Measurements from ENCODE around the gene HDAC7. TPM values are rescaled to one million over a fixed set of nuclear protein-coding genes. Genes with fewer than 3 reads are reported as not detected.

The HDAC7 gene
- total and polyA plus RNA-seq, 7 donors = 11.0 to 27.8 (median 22.2) TPM

DNA sequence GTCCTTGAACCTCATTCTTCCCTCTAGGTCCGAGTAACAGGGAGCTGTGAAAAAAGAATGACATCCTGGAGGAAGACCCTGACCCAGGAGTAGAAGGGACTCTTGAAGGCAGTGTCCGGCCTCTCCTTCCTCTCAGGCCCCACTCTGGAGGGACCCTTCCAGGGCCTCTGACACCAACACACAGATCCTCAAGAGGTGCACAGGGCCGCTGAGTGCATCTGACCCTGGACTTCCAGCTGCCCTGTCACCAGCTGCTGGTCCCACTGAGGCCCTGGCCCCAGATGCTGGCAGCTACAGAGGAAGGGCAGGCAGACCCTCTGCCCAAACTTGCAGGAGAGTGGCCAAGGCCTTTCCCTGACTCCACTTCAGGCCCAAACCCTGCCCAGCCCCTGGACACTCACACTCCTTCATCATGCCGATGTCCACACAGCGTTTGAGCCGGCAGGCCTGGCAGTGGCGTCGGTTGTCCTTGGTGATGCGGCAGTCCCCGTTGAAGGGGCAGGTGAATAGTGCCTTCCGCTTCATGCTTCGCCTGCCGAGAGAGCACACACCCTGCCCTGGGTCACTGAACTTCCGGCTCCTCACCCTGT, 45.0 kb upstream of the HDAC7 start:
- Histone ChIP-seq H3K4me1 (peaks cover 5% of the 10 kb centered on the region), H3K36me3 (ENCODE audit: insufficient read depth in 1 of 2, low read depth in 1 of 2) (no peaks in the 10 kb centered on the region), H3K27me3 (ENCODE audit: insufficient read depth in 3 of 3, low read length in 2 of 3) (no peaks in the 10 kb centered on the region), H3K4me3 (no peak overlapping the region), H3K9me3 (no peaks in the 10 kb centered on the region), H3K27ac (no peak overlapping the region)
- intact Hi-C loops (cut with DNase I) = loop anchor here in 1 of 2 donors (5.0 kb wide), 1 partner anchor 88 kb away; no protein-coding TSS in a partner anchor
- WGBS, 3 donors = 95 to 98% (median 96%) methylated on average over 14 of the region's 14 CpGs
- TF ChIP-seq, protein P1, sequence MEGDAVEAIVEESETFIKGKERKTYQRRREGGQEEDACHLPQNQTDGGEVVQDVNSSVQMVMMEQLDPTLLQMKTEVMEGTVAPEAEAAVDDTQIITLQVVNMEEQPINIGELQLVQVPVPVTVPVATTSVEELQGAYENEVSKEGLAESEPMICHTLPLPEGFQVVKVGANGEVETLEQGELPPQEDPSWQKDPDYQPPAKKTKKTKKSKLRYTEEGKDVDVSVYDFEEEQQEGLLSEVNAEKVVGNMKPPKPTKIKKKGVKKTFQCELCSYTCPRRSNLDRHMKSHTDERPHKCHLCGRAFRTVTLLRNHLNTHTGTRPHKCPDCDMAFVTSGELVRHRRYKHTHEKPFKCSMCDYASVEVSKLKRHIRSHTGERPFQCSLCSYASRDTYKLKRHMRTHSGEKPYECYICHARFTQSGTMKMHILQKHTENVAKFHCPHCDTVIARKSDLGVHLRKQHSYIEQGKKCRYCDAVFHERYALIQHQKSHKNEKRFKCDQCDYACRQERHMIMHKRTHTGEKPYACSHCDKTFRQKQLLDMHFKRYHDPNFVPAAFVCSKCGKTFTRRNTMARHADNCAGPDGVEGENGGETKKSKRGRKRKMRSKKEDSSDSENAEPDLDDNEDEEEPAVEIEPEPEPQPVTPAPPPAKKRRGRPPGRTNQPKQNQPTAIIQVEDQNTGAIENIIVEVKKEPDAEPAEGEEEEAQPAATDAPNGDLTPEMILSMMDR (IDR thresholded peaks at IDR 0.05) = no peak
- ATAC-seq = no peak
- no peak for DNase-seq

DNA sequence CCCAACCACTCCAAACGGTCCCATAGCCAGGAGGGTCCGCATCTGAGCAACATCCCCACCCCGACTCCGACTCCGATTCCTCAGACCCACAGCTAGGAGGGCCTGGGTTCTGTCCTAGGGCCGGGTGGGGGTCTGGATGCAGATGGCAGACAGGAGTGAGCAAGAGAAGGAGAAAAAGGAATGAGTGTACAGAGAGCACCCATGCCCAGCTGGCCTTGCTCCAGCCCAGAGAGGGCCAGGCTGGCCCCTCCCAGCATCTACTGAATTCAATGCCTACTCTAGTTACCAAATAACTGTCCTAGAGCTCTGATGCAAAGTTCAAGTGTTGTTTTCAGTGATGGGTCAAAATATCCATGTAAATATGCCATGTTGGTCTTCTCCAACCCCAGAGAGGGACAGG, 44.3 kb upstream of the HDAC7 start:
- no peaks in the 10 kb centered on the region for H3K36me3 ChIP-seq (ENCODE audit: insufficient read depth in 1 of 2, low read depth in 1 of 2)
- H3K27ac ChIP-seq = no peak overlapping the region
- intact Hi-C loops (cut with DNase I) = no loop called here
- H3K9me3 ChIP-seq = no peaks in the 10 kb centered on the region
- H3K4me1 ChIP-seq = no peaks in the 10 kb centered on the region
- H3K4me3 ChIP-seq = no peak overlapping the region
- no peak for DNase-seq
- WGBS, 3 donors = 86 to 90% (median 86%) methylated on average over 6 of the region's 6 CpGs
- TF ChIP-seq, protein P1 (IDR thresholded peaks at IDR 0.05) = no peak
- no peaks in the 10 kb centered on the region for H3K27me3 ChIP-seq (ENCODE audit: insufficient read depth in 3 of 3, low read length in 2 of 3)
- ATAC-seq = no peak

DNA sequence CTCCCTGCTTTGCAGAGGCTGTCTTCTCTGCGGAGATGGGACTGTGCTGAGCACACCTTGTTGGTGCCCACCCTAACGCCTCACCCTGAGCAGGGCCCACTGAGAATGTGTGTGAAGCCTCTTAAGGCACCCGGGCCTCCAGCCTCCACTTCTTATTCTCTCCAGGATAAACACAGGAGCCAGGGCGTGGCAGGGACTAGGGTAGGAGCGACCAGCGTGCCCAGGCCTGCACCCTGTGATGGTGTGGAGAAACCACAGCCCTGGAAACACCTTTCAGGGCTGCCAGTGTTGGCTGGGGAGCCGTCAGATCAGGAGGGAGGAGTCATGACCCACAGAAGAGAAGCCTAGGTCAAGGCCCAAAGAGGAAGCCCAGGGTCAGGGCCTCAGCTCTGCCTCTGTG, 43.8 kb upstream of the HDAC7 start:
- Histone ChIP-seq H3K27me3 (ENCODE audit: insufficient read depth in 3 of 3, low read length in 2 of 3) (no peaks in the 10 kb centered on the region), H3K27ac (no peak overlapping the region), H3K36me3 (ENCODE audit: insufficient read depth in 1 of 2, low read depth in 1 of 2) (no peaks in the 10 kb centered on the region), H3K4me1 (no peaks in the 10 kb centered on the region), H3K9me3 (no peaks in the 10 kb centered on the region), H3K4me3 (no peak overlapping the region)
- WGBS, 3 donors = 86 to 94% (median 93%) methylated on average over 6 to 7 of the region's 7 CpGs
- intact Hi-C loops (cut with DNase I) = no loop called here
- no peak for DNase-seq
- ATAC-seq = no peak
- TF ChIP-seq, protein P1 (IDR thresholded peaks at IDR 0.05) = no peak

DNA sequence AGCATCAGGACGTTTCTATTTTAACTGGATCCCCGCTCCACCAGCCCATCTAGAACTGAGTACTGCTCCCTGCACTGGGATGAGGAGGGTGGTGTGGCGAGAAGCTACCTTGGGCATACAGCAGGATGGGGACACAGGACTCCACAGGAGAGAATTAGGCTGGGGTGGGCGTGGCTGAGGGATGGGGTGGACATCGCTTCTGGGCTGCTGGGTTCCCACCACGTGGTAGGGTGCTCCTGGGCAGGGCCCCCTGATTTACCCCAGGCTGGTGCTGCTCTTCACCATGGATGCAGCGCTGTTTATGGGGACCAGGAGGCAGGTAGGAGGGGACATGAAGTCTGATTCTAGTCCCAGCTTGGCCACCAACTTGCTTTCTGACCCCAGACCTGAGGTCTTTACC, 43.2 kb upstream of the HDAC7 start:
- DNase-seq (no peak), ATAC-seq (no peak)
- H3K4me3 ChIP-seq = no peak overlapping the region
- no peak overlapping the region for H3K27ac ChIP-seq
- no peaks in the 10 kb centered on the region for H3K4me1 ChIP-seq
- no peaks in the 10 kb centered on the region for H3K9me3 ChIP-seq
- intact Hi-C loops (cut with DNase I) = no loop called here
- TF ChIP-seq, protein P1 (IDR thresholded peaks at IDR 0.05) = no peak
- H3K36me3 ChIP-seq (ENCODE audit: insufficient read depth in 1 of 2, low read depth in 1 of 2) = no peaks in the 10 kb centered on the region
- WGBS, 3 donors = 92 to 95% (median 95%) methylated on average over 7 of the region's 7 CpGs
- H3K27me3 ChIP-seq (ENCODE audit: insufficient read depth in 3 of 3, low read length in 2 of 3) = no peaks in the 10 kb centered on the region

DNA sequence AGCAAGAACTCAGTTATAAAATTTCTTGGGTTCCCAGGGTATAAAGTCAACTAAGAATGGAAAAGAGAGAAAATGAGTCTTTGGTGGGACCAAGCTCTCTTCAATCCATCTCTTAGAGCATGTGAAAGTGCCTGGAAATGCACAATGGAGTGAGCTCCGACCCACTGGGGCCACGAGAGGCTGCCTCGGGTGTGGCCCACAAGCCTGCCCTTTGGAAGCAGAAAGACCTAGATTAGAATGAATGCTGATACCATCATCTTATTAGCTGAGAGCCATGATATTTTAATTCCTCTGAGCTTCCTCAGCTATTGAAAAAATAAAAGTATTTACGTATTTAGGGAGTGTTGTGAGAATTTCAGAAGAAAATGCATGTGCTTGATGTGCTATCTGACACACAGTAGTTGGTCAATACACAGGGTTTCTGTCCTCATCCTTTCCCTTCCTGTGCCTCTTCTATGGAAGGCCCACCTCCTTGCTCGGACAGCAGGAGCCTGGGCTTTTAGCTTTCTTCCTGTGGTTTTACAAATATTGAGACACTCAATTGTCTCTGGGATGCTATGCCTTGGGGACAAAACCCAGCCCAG, 42.6 kb upstream of the HDAC7 start:
- Histone ChIP-seq H3K4me1 (no peaks in the 10 kb centered on the region), H3K4me3 (no peak overlapping the region), H3K9me3 (no peaks in the 10 kb centered on the region), H3K27me3 (ENCODE audit: insufficient read depth in 3 of 3, low read length in 2 of 3) (no peaks in the 10 kb centered on the region), H3K36me3 (ENCODE audit: insufficient read depth in 1 of 2, low read depth in 1 of 2) (no peaks in the 10 kb centered on the region), H3K27ac (no peak overlapping the region)
- TF ChIP-seq, protein P1 (IDR thresholded peaks at IDR 0.05) = no peak
- DNase-seq (no peak), ATAC-seq (no peak)
- intact Hi-C loops (cut with DNase I) = no loop called here
- 73 to 87% (median 82%) methylated on average over 5 of the region's 5 CpGs for WGBS, 3 donors
